DMS79 treated with DMSO at 0.1 percent for 48 hours (cell line): Measurements from ENCODE around the gene HMGB1.

Source experiments
- DNase-seq: peaks from one replicate; lab custom pipeline; 2025; lab: John Stamatoyannopoulos, UW

HMGB1 gene

DNA sequence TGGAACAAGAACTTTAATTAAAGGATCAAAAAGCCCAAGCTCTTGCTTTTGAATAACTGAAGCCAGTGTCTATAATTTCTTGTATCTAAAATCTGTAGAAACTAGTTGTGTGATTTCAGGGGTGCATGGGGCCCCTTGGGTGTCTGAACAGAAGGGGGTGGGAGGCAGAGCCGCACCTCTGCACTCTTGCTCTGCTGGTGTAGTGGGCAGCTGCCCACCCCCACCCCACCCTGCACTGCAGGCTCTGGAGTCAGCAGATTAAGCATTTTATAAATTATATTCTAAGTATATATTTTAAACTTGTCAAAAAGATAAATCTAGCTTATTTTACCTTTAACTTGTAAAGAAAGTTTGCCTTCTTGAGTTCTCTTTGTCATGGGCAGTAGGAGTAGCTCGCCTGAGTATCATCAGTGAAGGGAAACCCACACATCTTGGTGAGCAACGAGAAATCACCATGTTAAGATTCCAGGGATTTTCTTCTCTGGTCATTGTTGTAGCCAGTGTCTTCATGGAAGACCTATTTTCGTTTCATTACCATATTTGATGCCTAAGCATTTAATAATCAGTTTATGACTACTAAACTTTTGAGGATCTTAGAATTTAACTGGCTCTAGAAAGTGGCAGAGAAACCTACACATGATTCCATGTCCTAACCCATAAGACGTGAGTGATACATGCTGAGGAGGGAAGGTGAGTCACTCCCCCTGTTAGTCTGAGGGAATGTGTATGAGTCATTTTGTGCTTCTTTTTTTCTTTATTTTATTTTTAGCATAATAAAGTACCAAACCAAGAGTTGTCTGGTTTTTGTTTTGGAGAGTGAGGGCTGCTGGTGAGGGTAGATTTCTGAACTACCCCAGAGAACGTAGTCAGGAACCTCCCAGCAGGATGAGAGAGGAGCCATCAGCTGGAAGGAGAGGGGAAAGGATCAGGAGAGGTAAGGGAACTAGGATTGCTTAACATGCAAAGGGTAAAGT, 35.7 kb downstream of the HMGB1 start:
- no peak for DNase-seq

DNA sequence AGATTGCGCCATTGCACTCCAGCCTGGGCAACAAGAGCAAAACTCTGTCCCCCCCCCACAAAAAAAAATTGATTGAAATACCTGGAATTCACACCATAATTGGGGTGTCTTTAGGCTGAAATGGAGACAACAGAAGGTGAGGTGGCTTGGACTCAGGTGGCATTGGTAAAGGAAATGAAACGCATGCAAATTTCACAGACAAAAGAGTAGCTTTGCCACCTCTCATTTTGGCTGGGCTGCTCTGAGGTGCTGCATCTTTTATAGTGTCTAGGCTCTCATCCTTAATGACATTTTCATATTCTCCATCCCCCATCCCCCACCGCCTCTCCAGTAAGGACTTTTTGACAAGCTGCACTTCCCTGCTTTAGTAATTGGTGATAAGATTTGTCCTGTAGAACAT, 36.5 kb downstream of the HMGB1 start:
- DNase-seq, result no peak

DNA sequence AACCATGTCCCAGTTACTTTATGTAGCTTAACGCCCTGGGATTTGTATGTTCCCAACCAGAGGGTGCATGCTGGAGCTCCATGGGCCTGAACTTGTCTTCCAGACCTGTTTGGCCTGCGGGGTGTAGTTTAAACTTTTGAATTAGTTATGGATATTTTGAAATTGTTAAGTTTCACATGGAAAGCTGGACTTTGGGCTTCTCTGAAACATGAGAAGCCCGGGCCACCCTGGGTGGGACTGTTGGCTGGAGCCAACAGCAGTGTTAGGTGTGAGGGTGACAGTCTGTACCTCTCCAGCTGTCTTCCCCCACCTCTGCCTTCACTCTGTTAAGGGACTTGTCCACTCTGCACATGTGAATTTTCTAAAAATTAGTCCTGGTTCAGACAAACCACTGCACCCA, 41.8 kb downstream of the HMGB1 start:
- DNase-seq, result no peak

DNA sequence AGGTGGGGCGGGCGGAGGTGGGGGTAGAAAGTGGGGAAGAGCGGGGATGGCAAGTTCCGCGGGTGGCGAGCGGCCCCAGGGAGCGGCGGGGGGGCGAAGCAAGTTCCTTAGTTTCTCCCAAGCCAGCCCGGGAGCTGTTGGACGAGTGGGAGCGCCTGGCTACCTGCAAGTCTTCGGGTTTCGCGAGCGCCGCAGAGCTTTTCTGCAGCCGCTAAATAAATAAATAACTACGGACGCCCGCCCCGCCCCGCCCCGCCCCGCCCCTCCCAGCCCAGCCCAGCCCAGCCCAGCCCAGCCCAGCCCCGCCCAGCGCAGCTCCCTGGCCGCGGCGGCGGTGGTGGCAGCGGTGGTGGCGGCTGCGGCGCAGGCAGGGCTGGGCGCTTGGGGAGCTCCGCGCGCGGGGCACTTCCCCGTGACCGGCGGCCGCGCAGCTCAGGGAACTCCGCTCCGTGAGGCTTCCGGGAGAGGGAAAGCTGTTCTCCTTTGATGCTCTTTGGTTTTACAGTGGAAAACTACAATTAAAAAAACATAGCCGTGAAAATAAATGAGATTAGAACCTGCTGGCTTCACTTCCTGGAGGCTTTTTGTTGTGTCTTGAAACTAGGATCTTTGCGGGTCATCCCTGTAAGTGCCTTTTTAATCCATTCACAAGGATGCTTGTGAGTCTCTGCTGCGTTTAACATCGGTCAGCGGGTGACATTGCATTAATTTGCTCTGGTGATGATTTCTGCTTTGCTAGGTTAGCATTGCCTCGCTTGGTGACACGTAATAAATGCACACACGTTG, 43.5 kb downstream of the HMGB1 start, which contains the start of gene UBE2L5:
TSS of gene UBE2L5 (plus strand) at position 440 of the 786 bp plus-strand sequence. CDS start 5,498 bp downstream, outside the sequence.
- DNase-seq, result peak; percentile 50

DNA sequence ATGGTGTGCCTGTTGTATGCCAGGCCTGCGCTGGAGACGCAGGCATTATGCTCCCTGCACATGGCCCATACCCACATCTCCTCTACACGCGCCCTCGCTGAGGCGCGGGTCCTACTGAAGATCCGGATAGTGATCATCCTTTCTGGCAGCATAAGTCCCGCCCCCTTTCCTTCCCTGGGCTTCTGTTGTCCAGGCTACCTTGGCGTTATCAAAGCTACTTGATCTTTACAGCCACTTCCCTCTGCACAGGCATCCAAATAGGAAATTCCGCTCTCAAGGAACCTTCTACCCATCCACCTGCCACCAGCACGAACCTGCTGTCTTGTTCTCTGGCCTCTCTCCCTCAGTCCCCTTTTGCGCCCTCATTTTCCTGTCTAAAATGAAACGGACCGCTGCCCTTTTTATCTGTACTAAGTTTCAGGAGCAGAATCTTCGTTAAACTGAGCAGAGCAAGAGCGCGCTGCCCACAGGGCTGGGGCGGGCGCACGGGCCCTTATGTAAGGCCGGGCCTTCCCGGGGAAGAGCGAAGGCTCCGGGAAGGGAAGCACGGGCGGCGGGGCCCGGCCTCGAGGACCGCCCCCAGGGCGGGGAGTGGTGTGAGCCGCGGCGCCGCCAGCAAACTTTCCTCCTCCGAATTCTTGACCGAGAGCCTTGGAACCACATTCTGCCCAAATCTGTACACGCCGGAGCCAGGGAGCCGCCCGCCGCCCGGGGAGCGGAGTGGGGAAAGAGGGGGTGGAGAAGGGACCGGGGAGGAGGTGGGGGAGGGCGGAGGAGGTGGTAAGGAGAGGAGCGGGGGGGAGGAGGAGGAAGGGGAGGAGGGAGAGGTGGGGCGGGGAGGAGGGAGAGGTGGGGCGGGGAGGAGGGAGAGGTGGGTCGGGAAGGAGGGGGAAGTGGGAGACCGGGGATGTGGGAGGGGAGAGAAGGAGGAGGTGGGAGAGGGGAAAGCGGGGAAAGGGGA, 44.4 kb downstream of the HMGB1 start:
- DNase-seq, result peak; percentile 42

DNA sequence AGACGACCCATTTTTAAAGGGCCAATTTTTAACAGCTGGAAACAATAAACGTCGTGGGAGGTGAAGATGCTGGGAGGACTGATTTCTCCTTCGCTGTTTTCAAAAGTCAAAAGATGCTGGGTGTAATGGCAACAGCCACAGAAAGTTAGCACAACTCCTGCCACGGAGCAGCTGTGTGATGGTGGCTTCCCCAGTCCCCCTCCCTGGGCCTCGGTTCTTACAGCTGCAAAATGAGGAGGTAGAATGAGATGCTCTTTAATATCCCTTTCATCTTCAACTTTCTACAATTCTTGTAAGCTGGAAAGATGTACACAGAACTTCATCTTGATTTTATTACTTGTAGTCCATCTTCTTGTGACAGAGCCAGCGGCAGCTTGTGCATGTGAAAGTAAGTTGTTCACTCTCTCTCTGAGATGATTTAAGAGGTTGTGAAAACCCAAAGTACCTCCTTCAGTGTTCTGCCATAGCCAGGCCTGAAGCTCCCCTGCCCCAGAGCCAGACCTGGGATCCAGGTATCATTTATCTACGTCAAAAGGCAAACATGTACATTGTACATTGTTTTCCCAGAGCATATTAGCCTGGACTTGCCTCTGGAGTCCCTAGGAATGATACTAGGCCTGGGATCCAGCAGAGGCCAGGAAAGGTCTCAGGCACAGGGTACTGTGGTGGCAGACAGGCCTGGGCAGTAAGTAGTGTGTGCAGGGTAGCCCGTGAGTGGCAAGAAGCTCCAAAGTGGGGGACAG, 46.8 kb downstream of the HMGB1 start:
- DNase-seq, result no peak

DNA sequence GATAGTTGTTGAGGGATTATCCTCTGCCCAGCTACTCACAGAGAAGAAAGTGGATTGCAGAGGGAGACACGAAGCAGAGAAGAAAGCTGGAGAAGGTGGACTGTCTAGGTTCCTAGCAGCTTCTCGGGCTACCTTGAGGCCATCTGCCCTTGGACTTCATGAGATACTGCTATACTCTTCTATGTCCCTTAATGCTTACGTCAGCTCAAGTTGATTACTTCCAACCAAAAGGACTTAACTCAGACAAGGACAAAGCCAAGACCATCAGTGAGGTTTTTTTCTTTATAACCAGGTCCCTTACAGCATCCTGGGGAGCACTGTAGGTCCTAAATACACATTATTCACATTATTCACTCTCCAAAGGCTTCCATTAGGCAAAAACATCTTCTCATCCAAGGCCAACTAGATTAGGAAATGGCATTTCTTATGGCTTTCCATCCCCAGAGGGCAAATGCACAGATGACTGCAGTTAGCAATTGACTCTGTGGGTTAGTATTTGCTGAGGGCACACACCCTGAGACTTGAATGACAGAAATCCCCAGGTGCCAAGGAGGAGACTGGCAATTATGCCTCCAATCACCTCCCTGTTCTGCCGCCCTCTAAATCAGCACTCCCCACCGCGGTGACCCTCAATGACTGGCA, 47.5 kb downstream of the HMGB1 start:
- DNase-seq, result no peak

DNA sequence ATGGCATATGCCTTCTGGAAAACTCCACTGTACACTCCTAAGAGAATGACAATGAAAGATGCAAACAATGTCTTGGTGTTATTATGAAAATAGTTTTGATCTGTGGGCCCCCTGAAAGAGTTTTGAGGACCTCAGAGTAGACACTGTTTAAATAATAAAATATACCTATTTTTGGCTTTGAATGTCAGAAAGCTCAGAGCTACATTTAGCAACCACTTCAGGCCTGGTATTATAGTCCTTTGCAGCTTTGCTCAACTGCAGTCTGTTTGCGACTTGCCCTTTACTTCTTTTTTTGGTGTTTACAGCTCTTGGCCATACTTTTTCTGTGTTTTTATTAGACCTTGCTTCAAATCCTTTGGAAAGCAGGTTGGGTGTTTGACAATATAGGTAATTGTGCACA, 49.3 kb downstream of the HMGB1 start:
- no peak for DNase-seq

DNA sequence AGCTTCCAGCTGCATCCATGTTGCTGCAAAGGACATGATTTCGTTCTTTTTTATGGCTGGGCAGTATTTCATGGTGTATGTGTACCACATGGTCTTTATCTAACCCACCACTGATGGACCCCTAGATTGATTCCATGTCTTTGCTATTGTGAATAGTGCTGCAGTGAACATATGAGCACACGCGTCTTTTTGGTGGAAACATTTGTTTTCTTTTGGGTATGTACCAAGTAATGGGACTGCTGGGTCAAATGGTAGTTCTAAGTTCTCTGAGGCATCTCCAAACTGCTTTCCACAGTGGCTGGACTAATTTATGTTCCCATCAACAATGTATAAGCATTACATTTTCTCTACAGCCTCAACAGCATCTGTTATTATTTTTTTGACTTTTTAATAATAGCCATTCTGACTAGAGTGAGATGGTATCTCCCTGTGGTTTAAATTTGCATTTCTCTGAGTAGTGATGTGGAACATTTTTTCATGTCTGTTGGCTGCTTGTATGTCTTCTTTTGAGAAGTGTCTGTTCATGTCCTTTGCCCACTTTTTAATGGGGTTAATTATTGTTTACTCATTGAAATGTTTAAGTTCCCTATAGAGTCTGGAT, 50.2 kb downstream of the HMGB1 start:
- no peak for DNase-seq

DNA sequence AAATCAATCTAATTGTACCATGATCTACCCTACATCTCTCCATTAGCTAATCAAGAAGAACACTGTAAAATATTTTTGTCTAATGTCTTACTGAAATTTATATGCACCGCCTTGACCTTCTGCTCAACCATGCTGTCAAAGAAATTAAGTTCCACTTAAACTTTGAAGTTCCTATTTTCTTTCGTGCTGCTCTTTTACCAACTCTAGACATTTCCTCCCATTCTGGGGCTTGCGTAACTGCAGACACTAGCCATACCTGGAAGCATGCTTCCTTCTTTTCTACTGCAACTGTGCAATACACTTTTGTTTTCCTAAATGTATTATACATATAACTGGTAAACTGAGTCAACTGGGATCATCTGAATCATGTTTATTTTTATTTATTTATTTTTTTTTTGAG, 51.9 kb downstream of the HMGB1 start:
- no peak for DNase-seq

DNA sequence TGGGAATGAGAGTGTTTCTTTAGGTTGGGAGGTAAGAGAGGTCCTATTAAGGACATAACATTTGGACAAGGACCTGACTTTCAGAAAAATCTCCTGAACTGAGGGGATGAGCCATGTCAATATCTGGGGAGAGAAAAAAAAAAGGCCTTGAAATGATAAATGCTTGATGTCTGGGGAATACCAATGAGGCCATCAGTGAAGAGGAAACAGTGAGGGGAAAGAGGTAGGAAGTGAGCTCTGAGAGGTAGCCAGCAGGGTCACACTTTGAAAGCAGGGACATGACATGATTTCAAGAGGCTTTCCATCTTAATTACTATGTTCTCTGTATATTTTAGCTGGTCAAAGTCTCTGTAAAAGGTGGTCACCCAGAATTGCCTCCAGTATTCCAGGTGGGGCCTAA, 53.4 kb downstream of the HMGB1 start:
- no peak for DNase-seq

DNA sequence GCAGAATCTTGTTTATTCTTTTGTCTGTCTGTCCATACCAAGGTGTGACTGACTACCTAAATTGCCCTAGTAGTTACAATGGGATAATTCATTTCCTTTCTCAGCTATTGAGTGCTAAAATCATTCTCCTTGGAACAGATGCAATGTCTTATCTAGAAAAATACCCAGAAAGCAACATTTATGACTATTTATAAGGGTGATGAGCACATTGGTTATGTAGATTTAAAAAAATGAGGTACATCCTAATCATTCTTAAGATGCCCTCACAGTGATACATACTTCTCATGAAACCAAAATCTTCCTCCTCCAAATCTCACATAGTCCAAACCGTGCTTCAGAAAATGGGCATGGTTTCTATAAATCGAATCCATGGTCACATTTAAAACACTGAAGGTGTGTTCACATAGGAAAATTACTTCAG, 55.0 kb downstream of the HMGB1 start:
- no peak for DNase-seq

DNA sequence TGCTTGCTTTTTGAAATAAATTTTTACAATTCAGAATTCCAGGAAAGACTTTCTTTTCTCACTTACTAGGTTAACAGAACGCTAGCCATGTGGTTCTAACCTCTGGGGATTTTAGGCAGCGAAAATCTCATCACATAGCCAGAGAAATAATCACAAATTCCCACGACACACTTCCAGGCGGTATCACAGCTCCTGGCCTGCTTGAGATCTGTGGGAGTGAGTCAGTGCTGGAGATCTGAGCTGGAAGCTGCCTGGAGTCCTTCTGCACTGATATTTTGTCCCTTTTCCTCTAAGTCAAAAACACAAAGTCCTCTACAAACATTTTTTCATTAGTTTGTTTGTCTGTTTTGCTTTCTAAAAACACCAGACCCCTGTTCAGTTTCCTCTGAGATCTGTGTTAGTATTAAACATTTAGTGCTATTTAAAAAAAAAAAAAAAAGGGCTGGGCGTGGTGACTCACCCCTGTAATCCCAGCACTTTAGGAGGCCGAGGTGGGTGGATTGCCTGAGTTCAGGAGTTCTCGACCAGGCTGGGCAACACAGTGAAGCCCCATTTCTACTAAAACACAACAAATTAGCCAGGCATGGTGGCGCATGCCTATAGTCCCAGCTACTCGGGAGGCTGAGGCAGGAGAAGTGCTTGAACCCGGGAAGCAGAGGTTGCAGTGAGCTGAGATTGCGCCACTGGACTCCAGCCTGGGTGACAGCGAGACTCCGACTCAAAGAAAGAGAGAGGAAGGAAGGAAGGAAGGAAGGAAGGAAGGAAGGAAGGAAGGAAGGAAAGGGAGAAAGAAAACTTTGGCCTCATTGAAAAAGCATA, 55.6 kb downstream of the HMGB1 start:
- no peak for DNase-seq

DNA sequence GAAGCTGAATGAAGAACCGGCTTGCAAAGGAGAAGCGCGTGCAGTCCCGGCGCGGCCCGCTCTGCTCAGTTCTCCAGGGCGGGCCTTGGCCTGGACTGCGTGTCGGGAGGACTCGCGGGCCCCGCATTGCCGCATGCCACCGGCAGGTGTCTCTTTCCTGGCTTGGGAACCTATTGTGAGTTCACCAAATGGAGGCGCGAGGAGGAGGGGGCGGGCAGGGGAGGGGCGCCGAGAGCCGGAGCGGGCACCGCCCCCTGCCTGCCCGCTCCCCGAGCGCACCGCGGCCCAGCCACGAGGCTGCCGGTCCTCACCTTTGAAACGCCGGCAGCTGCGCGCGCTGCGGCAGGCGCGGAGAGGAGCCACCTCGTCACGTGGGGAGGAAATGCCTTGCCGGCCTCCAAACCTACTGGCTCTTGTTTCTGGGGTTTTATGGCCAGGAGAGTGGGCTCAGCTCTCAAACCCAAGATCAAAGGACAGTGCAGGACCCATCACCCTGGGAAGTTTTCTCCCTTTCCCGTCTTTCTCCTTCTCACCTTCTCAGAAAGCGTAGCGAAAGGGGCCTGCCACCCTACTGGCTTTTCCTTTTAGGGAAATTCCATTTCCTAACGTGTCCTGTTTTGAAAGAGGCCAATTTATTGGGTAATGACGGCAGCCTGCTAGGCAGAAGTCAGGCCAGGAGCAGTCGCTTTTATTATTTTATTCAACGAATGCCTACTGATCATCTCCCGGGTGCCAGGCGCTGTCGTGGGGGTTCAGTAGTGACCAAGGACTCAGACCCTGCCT, 57.2 kb downstream of the HMGB1 start:
- no peak for DNase-seq

DNA sequence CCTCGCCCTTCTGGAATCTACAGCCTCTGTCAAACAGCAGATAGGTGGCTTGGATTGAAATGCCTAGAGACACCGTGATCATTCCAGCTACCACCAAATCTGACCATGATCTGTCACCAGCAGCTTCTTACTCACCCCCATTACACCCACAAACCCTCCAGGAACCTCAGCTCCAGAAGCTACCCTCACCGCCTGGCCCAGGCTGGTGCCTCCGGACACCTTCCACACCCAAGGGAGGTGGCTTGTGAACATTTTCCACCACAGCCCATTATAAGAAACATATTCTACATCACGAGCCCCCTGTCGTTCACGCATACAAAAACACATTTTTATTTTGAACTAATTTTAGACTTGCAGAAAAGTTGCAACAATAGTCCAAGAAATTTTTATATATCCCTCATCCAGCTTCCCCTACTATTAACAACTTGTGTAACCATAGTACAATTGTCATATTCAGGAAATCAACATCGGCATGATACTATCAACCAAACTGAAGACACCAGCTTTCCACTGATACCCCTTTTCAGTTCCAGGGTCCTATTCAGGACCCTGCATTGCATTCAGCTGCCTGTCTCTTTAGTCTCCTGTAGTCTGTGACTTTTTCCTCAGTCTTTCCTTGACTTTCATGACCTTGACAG, 58.8 kb downstream of the HMGB1 start:
- no peak for DNase-seq
